ENCODE measurements around the gene EPHB2. TPM values are rescaled to one million over a fixed set of nuclear protein-coding genes. Genes with fewer than 3 reads are reported as not detected.
A peak's percentile ranks its signal among the peaks of the same experiment; 100 is the strongest.

EPHB2 gene
- total RNA-seq, 1 donor from 2014 or later: 62.0 TPM

DNA sequence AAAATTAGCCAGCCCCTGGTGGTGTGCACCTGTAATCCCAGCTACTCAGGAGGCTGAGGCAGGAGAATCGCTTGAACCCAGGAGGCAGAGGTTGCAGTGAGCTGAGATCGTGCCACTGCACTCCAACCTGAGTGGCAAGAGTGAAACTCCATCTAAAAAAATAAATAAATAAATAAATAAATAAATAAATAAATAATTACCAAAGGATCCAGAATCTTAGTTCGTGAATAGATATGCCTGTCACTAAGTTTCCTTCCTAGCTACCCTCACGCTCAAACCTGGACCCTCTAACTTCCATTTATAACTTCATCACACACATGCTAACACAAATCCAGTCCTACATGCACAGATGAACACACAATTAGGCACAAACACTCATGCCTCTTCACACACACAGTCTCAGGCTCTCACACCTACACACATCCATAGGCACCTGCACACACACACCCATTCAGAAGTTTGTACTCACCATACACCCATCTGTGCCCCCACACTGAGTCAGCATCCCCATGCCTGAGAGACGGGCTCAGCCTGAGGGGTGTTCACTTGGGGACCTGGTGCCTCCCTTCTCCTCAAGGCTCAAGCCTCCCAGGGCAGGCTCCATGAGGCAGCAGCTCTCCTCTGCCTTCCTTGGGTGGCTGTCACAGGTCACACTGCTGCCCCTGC lies 200.5 kb downstream of the EPHB2 start:
- no peak for DNase-seq (ENCODE audit: low read depth, low spot score)

DNA sequence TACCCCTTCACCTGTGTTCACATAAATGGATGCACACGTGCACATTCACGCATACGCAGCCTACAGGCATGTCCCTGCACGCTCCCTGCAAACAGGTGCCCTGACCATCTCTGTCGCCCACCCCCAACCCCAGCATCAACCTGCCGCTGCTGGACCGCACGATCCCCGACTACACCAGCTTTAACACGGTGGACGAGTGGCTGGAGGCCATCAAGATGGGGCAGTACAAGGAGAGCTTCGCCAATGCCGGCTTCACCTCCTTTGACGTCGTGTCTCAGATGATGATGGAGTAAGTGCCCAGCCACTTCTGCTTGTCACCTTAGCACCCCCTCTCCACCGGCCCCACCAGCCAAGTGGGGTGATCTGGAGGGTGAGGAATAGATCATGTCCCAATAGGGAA lies 201.7 kb downstream of the EPHB2 start:
- DNase-seq (ENCODE audit: low read depth, low spot score): no peak

DNA sequence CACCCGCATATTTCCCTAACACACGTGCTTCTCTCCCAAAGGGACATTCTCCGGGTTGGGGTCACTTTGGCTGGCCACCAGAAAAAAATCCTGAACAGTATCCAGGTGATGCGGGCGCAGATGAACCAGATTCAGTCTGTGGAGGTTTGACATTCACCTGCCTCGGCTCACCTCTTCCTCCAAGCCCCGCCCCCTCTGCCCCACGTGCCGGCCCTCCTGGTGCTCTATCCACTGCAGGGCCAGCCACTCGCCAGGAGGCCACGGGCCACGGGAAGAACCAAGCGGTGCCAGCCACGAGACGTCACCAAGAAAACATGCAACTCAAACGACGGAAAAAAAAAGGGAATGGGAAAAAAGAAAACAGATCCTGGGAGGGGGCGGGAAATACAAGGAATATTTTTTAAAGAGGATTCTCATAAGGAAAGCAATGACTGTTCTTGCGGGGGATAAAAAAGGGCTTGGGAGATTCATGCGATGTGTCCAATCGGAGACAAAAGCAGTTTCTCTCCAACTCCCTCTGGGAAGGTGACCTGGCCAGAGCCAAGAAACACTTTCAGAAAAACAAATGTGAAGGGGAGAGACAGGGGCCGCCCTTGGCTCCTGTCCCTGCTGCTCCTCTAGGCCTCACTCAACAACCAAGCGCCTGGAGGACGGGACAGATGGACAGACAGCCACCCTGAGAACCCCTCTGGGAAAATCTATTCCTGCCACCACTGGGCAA lies 202.9 kb downstream of the EPHB2 start:
- DNase-seq (ENCODE audit: low read depth, low spot score): no peak

DNA sequence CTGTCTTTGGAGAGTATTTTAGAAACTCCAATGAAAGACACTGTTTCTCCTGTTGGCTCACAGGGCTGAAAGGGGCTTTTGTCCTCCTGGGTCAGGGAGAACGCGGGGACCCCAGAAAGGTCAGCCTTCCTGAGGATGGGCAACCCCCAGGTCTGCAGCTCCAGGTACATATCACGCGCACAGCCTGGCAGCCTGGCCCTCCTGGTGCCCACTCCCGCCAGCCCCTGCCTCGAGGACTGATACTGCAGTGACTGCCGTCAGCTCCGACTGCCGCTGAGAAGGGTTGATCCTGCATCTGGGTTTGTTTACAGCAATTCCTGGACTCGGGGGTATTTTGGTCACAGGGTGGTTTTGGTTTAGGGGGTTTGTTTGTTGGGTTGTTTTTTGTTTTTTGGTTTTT lies 203.5 kb downstream of the EPHB2 start:
- no peak for DNase-seq (ENCODE audit: low read depth, low spot score)

DNA sequence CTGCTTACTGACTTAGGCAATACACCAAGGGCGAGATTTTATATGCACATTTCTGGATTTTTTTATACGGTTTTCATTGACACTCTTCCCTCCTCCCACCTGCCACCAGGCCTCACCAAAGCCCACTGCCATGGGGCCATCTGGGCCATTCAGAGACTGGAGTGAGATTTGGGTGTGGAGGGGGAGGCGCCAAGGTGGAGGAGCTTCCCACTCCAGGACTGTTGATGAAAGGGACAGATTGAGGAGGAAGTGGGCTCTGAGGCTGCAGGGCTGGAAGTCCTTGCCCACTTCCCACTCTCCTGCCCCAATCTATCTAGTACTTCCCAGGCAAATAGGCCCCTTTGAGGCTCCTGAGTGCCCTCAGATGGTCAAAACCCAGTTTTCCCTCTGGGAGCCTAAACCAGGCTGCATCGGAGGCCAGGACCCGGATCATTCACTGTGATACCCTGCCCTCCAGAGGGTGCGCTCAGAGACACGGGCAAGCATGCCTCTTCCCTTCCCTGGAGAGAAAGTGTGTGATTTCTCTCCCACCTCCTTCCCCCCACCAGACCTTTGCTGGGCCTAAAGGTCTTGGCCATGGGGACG lies 204.1 kb downstream of the EPHB2 start:
- DNase-seq (ENCODE audit: low read depth, low spot score): no peak

DNA sequence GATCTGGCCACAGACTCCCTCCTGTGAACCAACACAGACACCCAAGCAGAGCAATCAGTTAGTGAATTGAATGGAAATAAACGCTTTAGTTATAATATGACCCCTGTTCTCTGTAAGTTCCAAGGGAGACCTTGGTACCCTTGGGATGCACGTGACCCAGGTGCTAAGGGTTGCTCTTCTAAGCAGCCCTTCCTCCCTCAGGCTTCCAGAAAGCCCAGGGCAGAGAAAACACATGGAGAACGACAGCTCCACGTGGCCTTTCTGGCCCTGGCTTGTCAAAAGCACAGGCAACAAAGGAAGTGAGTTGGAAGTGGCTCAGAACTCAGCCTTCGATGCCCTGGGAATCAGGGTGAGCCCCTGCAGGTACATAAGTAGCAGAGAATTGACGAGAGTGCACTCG lies 204.6 kb downstream of the EPHB2 start:
- no peak for DNase-seq (ENCODE audit: low read depth, low spot score)

DNA sequence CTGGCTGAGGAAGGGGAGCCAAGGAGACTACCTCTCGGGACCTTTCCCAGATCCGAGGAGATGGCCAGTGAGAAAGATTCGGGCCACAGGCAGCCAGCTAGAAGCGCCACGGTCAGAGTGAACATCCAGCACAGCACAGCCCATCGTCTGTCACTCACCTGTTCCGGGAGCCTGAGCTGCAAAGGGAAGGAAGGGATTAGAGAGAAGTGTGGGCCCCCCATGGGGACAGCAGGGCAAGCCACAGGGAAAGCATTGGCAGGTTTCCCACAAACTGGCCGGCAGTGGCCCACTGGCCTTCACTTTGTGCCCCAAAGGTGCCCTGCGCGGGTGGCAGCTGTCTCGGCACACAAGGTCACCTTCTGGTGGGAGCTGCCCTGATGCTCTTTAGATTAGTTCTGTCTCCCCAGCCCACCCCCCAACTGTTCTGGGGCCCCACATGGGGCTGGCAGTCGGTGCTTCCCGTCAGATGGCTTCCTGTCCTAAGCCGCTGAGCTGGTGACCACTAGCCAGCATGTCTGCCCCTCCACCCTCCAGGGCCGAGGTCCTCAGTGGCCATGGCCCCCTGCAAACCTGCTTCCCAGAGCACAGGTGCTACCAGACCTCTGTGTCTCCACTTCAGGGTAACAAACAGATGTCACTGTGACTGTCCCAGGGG lies 205.3 kb downstream of the EPHB2 start:
- no peak for DNase-seq (ENCODE audit: low read depth, low spot score)

DNA sequence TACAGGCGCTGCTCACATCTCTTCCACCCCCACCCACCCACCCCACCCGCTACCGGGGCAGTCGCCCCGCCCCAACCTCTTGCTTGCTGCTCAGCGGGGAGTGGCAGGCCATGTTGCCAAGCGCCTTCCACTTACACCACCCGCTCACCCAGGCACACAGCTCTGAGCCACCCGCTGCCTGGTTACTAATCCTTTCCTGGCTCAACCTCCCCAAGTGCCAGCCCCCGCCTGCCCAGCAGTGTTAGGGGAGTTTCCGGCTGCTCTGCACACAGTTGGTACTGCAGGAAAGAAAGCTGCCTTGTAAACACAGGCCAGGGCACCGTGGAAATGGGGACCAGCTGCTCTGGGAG lies 205.8 kb downstream of the EPHB2 start:
- DNase-seq (ENCODE audit: low read depth, low spot score): no peak

DNA sequence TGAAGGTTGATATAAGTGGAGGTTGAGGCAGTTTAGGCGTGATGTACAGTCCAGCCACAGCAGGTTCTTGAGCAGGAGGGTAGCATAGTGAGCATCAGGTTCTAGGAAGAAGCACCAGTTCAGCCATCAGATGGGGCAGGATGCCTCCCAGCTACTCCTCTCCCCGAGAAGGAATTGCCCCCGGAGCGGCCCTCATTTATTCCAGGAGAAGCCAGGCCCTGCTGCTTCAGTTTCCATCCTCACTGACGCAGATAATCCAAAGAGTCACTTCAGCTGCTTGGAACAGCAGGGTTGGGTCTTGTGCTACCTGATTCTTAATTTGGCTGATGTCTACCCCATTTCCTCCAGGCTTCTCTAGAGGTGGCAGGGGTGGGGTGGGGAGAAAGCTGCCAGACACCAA lies 207.3 kb downstream of the EPHB2 start:
- no peak for DNase-seq (ENCODE audit: low read depth, low spot score)

DNA sequence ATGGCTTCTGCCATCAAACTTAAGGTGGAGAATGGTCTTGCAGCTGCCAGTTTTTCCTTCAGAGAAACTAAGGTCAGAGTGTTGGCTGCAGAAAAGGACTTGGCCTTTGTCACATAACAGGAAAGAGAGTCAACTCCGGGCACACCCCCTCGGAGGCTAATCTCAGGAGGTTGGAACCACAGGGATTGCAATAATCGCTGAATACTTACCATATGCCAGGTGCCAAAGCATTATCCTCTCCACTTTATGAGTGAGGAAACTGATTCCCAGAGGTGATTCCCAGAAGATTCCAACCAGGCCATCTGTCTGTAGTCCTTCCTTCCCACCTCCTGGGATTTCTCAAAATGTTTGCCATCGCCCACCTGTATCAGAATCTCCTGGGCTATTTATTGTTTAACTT lies 208.0 kb downstream of the EPHB2 start:
- no peak for DNase-seq (ENCODE audit: low read depth, low spot score)

DNA sequence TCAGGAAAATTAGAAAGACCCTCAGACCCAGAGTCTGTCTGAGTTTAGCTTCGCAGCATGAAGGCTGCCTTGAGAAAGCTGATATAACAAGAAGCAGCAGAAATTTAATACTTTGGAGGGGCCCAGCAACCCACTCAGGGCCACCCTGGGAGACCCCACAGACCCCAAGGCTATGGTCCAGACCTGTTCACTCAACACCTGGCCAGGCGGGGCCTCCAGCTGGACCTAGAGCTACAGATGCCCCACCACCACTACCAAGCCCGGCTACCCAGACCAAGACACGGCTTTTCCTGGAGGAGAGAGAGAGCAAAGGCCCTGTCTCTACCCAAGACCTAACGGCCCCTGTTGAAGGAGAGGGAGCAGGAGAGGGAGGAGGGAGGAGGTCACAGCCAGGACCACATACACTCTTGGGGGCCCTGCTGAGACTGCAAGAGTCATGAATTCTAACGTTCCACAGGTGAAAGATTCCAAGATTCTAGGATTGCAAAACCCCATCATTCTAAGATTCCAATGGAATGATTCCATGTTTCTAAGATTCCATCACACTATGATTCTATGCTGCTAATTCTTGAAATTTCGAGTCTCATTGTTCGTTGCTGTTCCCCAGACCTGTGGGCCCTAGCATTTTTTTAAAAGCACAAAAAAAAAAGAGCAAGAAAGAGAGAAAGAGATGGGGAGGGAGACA lies 208.8 kb downstream of the EPHB2 start:
- DNase-seq (ENCODE audit: low read depth, low spot score): no peak

DNA sequence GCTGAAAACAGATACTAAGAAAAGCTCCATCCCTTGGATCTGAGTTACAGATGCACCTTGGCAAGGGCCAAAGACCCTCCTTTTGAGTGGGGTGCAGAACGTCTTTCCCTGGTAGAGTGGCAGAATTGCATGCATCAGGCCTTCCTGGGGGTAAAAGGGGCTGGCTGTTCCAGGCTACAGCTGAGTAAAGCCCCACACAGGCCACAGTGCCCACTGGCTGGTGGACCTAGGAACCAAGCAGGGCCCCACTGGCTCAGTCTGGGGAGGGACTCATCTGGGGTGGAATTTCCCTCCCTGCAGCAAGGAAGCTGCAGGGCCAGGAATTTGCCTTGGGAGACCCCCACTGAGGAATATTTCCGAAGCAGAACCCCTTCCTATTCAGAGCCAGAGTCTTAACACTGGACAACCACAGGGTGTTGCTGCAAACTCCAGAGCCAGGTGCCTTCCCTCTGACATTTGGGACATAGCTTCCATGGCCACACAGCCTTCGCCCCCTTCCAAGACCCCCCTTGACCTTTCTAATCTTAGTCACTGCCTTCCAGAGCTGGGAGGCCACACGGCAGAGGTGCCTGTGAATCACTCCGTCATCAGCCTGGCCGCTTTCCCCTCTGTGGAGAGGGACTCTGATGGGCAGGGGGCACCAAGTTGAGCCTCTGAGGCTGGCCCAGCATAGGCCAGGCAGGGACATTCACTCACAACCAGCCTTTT lies 209.5 kb downstream of the EPHB2 start:
- DNase-seq (ENCODE audit: low read depth, low spot score): no peak

DNA sequence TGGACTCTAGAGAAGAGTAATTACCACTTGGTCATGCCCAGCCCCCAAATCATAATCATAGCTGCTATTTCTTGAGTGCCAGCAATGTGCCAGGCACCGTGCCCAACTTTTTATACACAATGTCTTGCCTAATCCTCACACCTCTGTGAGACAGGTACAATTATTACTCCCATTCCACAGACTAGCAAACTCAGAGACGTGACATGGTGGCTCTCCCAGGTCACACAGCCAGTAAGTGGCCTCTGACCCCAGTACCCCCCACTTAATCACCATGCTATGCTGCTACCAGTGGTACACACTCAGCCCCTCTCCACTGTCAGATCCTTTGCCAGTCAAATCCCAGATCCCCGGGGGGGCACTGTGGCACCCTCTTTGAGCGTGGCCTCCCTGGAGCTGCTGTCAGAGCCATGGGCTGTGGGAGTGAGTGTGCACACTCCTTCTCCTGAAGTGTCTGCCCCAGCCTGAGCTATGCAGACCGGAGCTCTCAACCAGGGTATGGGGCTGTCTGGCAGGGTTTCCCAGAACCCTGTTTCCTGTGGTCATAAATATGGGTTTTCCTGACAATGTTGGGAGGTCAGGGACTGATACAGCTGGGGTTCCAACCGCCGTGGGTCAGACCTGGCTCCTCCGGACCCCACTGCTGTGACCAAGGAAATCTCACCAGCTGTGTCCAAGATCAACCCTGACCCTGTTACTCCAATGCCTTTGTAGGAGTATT lies 210.3 kb downstream of the EPHB2 start:
- DNase-seq (ENCODE audit: low read depth, low spot score): no peak

DNA sequence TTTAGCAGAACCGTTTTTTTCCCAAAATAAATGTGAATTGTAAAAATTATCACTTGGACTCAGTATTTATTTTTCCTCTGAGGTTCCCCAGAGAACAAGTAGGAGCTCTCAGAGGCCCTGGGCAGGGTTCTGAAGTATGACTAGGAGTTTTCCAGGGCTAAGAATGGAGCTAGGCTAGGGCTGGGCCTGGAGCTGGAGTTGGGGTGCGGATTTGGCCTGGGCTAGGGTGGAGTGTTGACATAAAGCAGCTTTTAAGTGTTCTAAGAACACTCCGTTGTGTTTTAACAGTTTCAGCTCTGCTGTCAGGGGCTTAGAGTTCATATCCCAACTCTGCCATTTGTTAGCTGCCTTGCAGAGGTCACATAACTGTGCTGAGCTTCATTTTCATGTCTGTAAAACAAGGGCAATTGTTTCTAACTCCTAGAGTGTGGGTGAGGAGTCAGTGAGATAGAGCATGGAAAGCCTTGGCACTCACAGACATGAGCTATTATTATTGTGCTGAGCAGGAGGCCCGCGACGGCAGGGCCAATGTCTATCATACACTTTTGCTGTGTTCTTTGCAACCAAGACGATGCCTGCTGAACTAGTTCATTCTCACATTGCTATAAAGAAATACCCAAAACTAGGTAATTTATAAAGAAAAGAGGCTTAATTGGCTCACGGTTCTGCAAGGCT lies 210.9 kb downstream of the EPHB2 start:
- DNase-seq (ENCODE audit: low read depth, low spot score): no peak

DNA sequence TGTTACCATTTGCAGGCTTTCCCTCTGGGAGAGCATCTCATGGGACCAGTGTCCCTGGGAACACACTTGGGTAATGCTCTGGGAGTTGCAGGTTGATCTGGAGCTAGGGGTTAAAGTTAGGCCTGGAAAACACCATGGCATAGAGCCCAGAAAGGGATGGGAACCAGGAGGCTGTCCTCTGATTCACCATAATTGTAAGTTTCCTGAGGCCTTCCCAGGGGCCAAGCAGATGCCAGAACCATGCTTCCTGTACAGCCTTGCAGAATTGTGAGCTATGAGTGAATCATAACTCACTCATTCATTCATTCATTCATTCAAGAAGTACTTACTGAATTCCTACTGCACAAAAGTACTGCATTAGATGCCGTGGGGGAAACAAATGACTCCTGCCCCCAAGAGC lies 212.0 kb downstream of the EPHB2 start:
- DNase-seq (ENCODE audit: low read depth, low spot score): peak; percentile 32

DNA sequence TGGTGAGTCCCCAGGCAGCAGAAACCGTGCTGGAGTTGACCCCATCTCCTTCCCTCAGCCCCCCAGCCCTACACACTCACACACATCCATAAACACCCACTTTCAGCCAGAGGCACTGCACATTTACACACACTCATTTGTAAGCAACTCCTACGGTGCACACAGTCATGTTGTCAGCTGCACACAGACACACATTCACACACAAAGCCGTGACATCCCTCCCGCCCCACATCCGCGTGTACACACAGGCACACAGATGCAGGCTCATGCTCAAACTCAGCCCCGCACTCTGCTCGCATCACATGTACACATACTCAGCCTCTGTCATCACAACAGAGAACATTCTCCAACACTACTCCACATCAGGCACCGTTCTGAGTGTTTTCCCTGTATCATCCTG lies 214.5 kb downstream of the EPHB2 start:
- DNase-seq (ENCODE audit: low read depth, low spot score): no peak

DNA sequence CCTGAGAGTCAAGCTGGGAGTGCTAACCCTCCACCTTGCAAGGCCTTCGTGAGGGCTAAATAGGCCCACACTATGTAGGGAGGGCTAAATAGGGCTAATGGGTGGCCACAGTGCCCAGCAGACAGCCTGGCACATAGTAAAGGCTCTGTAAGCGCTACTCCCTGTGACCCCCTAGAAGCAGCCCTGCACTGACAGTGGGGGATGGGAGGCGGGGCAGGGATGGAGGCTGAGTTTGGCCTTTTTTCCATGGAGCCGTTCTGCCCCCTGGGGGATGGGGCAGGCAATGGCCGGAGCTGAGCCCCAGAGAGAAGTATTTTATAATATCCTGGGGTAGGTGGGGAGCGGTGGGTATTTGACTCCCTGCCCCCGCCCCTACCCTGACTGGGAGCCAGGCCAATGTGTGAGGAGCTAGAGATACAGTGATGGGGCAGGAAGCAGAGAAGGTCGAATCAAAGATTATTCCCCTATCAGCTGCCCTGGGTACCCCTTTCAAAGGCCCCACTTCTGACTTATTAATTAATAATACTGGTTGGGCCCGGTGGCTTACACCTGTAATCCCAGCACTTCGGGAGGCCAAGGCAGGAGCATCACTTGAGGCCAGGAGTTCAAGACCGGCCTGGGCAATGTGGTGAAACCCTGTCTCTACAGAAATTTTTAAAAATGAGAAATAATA lies 219.7 kb downstream of the EPHB2 start:
- DNase-seq (ENCODE audit: low read depth, low spot score): no peak

DNA sequence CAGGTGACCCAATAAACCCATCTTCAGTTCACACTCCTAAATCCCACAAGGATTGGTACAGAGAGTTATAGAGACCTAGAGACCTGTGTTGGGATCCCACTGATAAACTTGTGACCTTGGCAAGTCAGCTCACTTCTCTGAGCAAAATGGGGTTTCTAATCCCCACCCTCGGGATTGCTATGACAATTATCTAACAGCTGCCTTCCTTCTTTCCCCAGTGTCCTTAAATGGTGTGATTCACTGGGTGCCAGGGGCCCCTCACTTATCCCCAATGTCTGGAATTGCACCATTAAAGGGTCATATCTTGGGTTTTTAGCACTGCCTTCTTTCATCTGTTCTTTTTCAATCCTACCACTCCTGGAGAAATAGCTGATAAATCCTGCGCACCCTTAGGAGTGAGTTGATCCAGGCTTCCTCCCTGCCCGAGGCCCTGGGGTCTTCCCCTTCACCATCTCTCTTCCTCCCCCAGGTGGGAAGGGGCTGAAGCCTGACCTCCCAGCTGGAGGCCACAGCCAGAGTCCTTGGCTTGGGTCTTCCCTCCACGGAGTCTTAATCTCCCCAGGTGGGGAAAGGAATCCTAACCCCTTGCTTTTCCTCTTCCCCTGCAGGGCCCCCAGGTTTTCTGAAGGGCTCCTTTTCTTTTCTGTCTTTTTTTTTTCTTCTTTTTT lies 222.3 kb downstream of the EPHB2 start:
- no peak for DNase-seq (ENCODE audit: low read depth, low spot score)

DNA sequence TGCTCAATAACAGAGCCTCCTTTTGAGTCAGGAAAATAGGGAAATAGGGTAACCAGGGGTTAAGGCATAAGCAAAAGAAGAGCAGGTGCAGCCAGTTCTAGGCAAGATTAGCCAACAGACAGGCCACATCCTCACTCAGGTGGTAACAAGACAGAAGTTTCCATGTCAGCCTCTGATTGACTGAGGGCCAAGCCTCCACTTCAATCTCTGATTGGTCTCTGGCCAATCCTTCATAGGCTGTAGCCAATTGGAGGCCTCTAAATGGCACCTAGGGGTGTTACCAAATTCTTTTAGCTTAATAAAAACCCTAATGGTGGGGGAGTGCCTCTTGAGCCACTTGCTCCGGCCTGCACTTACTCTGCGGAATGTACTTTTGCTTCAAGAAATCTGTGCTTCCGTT lies 224.8 kb downstream of the EPHB2 start:
- no peak for DNase-seq (ENCODE audit: low read depth, low spot score)
